IMR-90 (cell line): ENCODE results near the gene GJC3. TPM values are rescaled to one million over a fixed set of nuclear protein-coding genes. Genes with fewer than 3 reads are reported as not detected.

Source experiments
- ATAC-seq: fragments of 200-7000 bp; cut with Tn5 transposase; 2 replicates; pipeline ENCODE4 v1.9.1; 2020; ENCODE audit warnings: low read depth, mild to moderate bottlenecking, moderate library complexity
- BruUV-seq: library from RNA; stranded (reverse); fragments of 400-500 nt; replicated peaks from 2 replicates; lab custom pipeline; 2021; lab: Mats Ljungman, UMichigan
- CTCF ChIA-PET: fragments of 300-600 bp; formaldehyde crosslinking; extraction: SDS; loops from one replicate; lab custom pipeline; 2021; ENCODE audit warnings: antibody characterized with exemption; lab: Yijun Ruan, JAX
- POLR2A ChIA-PET: fragments of 300-600 bp; sonication (Branson Sonifier 250); formaldehyde crosslinking; loops from one replicate; lab custom pipeline; 2022; ENCODE audit warnings: antibody characterized with exemption; ENCODE audit not compliant: unreplicated experiment; lab: Charles Lee
- DNase-seq: peaks from one replicate; pipeline ENCODE4 v3.0.0; 2013
- H2AFZ ChIP-seq: replicated peaks from 2 replicates; pipeline ENCODE3; 2013; ENCODE audit warnings: low read length, mild to moderate bottlenecking; ENCODE audit not compliant: poor library complexity
- H2AK5ac ChIP-seq: 2 replicates; pipeline ENCODE4 v1.6.1; 2013; ENCODE audit warnings: low read depth, low read length, inconsistent platforms
- H2AK9ac ChIP-seq: replicated peaks from 2 replicates; pipeline ENCODE3; 2013; ENCODE audit warnings: mild to moderate bottlenecking, low read depth, low read length, moderate library complexity; ENCODE audit not compliant: poor library complexity
- H2BK120ac ChIP-seq: 2 replicates; pipeline ENCODE4 v1.6.1; 2013; ENCODE audit warnings: low read depth, low read length, inconsistent platforms
- H2BK15ac ChIP-seq: 3 replicates; pipeline ENCODE4 v1.6.1; 2013; ENCODE audit warnings: low read depth, low read length, inconsistent platforms
- H2BK20ac ChIP-seq: 2 replicates; pipeline ENCODE4 v1.6.1; 2013; ENCODE audit warnings: low read depth, mild to moderate bottlenecking, inconsistent platforms, low read length, moderate library complexity
- H2BK5ac ChIP-seq: 2 replicates; pipeline ENCODE4 v1.6.1; 2013; ENCODE audit warnings: mild to moderate bottlenecking, low read depth, low read length, inconsistent platforms; ENCODE audit not compliant: poor library complexity, severe bottlenecking
- H3K14ac ChIP-seq: replicated peaks from 2 replicates; pipeline ENCODE4 v1.6.1; 2013; ENCODE audit warnings: low read depth, low read length, inconsistent platforms
- H3K18ac ChIP-seq: 2 replicates; pipeline ENCODE4 v1.6.1; 2013; ENCODE audit warnings: low read depth, low read length, control low read depth
- H3K23ac ChIP-seq: 2 replicates; pipeline ENCODE4 v1.6.1; 2013; ENCODE audit warnings: low read depth, low read length, inconsistent platforms
- H3K27ac ChIP-seq: 2 replicates; pipeline ENCODE4 v1.5.1; 2013; ENCODE audit warnings: mild to moderate bottlenecking, control low read depth, low read length; ENCODE audit not compliant: insufficient read depth
- H3K27me3 ChIP-seq: 2 replicates; pipeline ENCODE4 v1.6.1; 2013; ENCODE audit warnings: low read length; ENCODE audit not compliant: control insufficient read depth, insufficient read depth
- H3K36me3 ChIP-seq: 2 replicates; pipeline ENCODE4 v1.6.1; 2013; ENCODE audit warnings: low read length, mixed read lengths; ENCODE audit not compliant: control insufficient read depth, insufficient read depth
- H3K4ac ChIP-seq: 2 replicates; pipeline ENCODE4 v1.6.1; 2013; ENCODE audit warnings: low read depth, low read length, inconsistent platforms
- H3K4me1 ChIP-seq: 2 replicates; pipeline ENCODE4 v1.6.1; 2013; ENCODE audit warnings: low read length, mixed read lengths; ENCODE audit not compliant: control insufficient read depth, insufficient read depth
- H3K4me2 ChIP-seq: 2 replicates; pipeline ENCODE4 v1.6.1; 2013; ENCODE audit warnings: low read depth, mild to moderate bottlenecking, control low read depth, low read length, moderate library complexity
- H3K4me3 ChIP-seq: 2 replicates; pipeline ENCODE4 v1.5.1; 2013; ENCODE audit warnings: low read depth, mild to moderate bottlenecking, control low read depth, low read length, moderate library complexity; ENCODE audit not compliant: insufficient read depth
- H3K56ac ChIP-seq: 2 replicates; pipeline ENCODE4 v1.6.1; 2013; ENCODE audit warnings: low read length, inconsistent platforms; ENCODE audit not compliant: insufficient read depth; ENCODE audit errors: extremely low read depth
- H3K79me1 ChIP-seq, 2 experiments: 2 replicates each; pipeline ENCODE4 v1.6.1; 2013; ENCODE audit warnings: low read length in 2 of 2, inconsistent platforms in 1 of 2, low read depth in 1 of 2
- H3K9ac ChIP-seq: 2 replicates; pipeline ENCODE4 v1.6.1; 2013; ENCODE audit warnings: low read depth, low read length, control low read depth
- H3K9me1 ChIP-seq: 2 replicates; pipeline ENCODE4 v1.6.1; 2013; ENCODE audit warnings: low read length, inconsistent platforms; ENCODE audit not compliant: insufficient read depth
- H3K9me3 ChIP-seq: 2 replicates; pipeline ENCODE4 v1.6.1; 2013; ENCODE audit warnings: low read length; ENCODE audit not compliant: control insufficient read depth, insufficient read depth
- H4K20me1 ChIP-seq: 2 replicates; pipeline ENCODE4 v1.6.1; 2013; ENCODE audit warnings: low read length, inconsistent platforms; ENCODE audit not compliant: insufficient read depth
- H4K5ac ChIP-seq: 2 replicates; pipeline ENCODE4 v1.6.1; 2013; ENCODE audit warnings: mild to moderate bottlenecking, low read depth, low read length, control low read depth
- H4K8ac ChIP-seq, 2 experiments: 2 replicates each; pipeline ENCODE4 v1.6.1; 2013; ENCODE audit warnings: low read depth in 2 of 2, low read length in 2 of 2, control low read depth in 1 of 2, inconsistent platforms in 1 of 2
- H4K91ac ChIP-seq: 2 replicates; pipeline ENCODE4 v1.6.1; 2013; ENCODE audit warnings: low read depth, low read length, inconsistent platforms; ENCODE audit not compliant: insufficient read depth
- CEBPB ChIP-seq: IDR thresholded peaks from 2 replicates; pipeline ENCODE4 v1.6.1; 2012; ENCODE audit warnings: low read depth, low read length, improper control_type of control experiment
- NFE2L2 ChIP-seq: fragments of 150-350 bp; IDR thresholded peaks from 2 replicates; pipeline ENCODE4 v1.6.1; 2016; ENCODE audit warnings: low read depth, mild to moderate bottlenecking, low read length
- RFX5 ChIP-seq: IDR thresholded peaks from 2 replicates; pipeline ENCODE4 v1.8.0; 2012; ENCODE audit warnings: low read depth, mild to moderate bottlenecking, low read length, moderate library complexity
- WGBS, 2 experiments: methylation state at CpG; one replicate each; pipeline versions ENCODE4 v1.1.5 to v1.1.7; 2013; ENCODE audit warnings: missing lambda C conversion rate in 2 of 2; ENCODE audit not compliant: insufficient read length in 1 of 2; ENCODE audit errors: extremely low coverage in 2 of 2; 5-methylcytosine and 5-hydroxymethylcytosine counted together
- dilution Hi-C: fragments of 300-500 bp; cut with HindIII; formaldehyde crosslinking; loops from one replicate; pipeline ENCODE4 v1.14.3; 2018; ENCODE audit warnings: low sequenced_read_pairs; ENCODE audit not compliant: unreplicated experiment
- in situ Hi-C: fragments of 300-500 bp; cut with MboI; formaldehyde crosslinking; loops from 3 replicates; pipeline ENCODE4 v1.14.3; 2019; ENCODE audit warnings: low sequenced_read_pairs, inconsistent platforms, mixed read lengths
- intact Hi-C: fragments of 100-400 bp; cut with micrococcal nuclease; formaldehyde crosslinking; loops from 2 replicates; pipeline ENCODE4 v1.10.0; 2022
- polyA plus RNA-seq, 3 experiments: library from polyadenylated mRNA; depleted of rRNA; stranded (reverse); fragments of >200 nt; gene quantifications; 2 replicates each; pipeline ENCODE4 v1.2.3, GENCODE V29; 2012; ENCODE audit warnings: low replicate concordance in 1 of 3
- total RNA-seq: library from RNA; depleted of rRNA; stranded (reverse); fragments of >200 nt; gene quantifications from 2 replicates; pipeline ENCODE4 v1.2.3, GENCODE V29; 2012

GJC3 gene
- total and polyA plus RNA-seq, 2 of the 4 experiments (the other 2 are of a cell fraction) = not detected

- peaks cover 3% of the 10 kb centered on the region for H3K9me1 ChIP-seq
- H4K91ac ChIP-seq = no peak overlapping the region
- no peak overlapping the region for H3K14ac ChIP-seq
- no peak overlapping the region for H3K4me2 ChIP-seq
- no peak overlapping the region for H2AK5ac ChIP-seq
- H3K27me3 ChIP-seq = no peaks in the 10 kb centered on the region
- dilution Hi-C loops (no loop called here), intact Hi-C loops (loop anchor here (10.0 kb wide), 1 partner anchor 263 kb away; no protein-coding TSS in a partner anchor), in situ Hi-C loops (no loop called here)
- no peak overlapping the region for H2BK20ac ChIP-seq
- H3K18ac ChIP-seq = no peak overlapping the region
- ATAC-seq (no peak), DNase-seq (no peak)
- no peak overlapping the region for H3K4ac ChIP-seq
- H2BK120ac ChIP-seq = no peak overlapping the region
- H3K27ac ChIP-seq = no peak overlapping the region
- no peak overlapping the region for H2BK5ac ChIP-seq
- H3K4me3 ChIP-seq = no peak overlapping the region
- TF ChIP-seq NFE2L2 = no peak
- no peak for TF ChIP-seq CEBPB
- TF ChIP-seq RFX5 = no peak
- peak overlapping the region; percentile 31 for H2AK9ac ChIP-seq
- no peaks in the 10 kb centered on the region; a peak in 1 of 4 replicates for H3K79me1 ChIP-seq
- no peak overlapping the region for H4K8ac ChIP-seq
- no peak overlapping the region for H3K56ac ChIP-seq
- H4K20me1 ChIP-seq = no peaks in the 10 kb centered on the region
- no TSS peak for BruUV-seq
- no peak overlapping the region for H3K23ac ChIP-seq
- no peak overlapping the region for H2BK15ac ChIP-seq
- no peaks in the 10 kb centered on the region for H3K9me3 ChIP-seq
- ChIA-PET CTCF (no interaction called here), POLR2A (no interaction called here)
- no peak overlapping the region for H4K5ac ChIP-seq
- H2AFZ ChIP-seq = no peak overlapping the region
- H3K9ac ChIP-seq = no peak overlapping the region
- H3K36me3 ChIP-seq = peaks cover 24% of the 10 kb centered on the region
- 100% methylated on average over 1 of the region's 6 CpGs; no CpG with 5 or more reads in 1 of the 2 experiments for WGBS, 2 experiments
- no peaks in the 10 kb centered on the region for H3K4me1 ChIP-seq
These were observed 31.9 kb downstream of the GJC3 start for GRCh38 chr7:99897322-99898022.
